Fibroblast of pulmonary artery (primary cell): Measurements from ENCODE around the gene CEP85L.

ENCODE experiments used
- DNase-seq: peaks from one replicate; pipeline ENCODE4 v3.0.0-alpha.2; 2010; ENCODE audit warnings: low read depth
- H3K4me3 ChIP-seq: replicated peaks from 2 replicates; pipeline ENCODE4 v1.5.1; 2011; ENCODE audit warnings: low read depth, mild to moderate bottlenecking, control low read depth, low read length, moderate library complexity
- CTCF ChIP-seq: IDR thresholded peaks from 2 replicates; pipeline ENCODE4 v1.5.1; 2011; ENCODE audit warnings: mild to moderate bottlenecking, control low read depth, low read length, inconsistent platforms; ENCODE audit errors: missing control alignments

The CEP85L gene

GRCh38 chr6:118674772-118675171, 23.4 kb upstream of the CEP85L start:
- no peak overlapping the region for H3K4me3 ChIP-seq
- no peak for DNase-seq
- no peak for TF ChIP-seq CTCF

- no peak for TF ChIP-seq CTCF
- H3K4me3 ChIP-seq, result no peak overlapping the region
- no peak for DNase-seq
Observed at GRCh38 chr6:118672678-118673077, 21.3 kb upstream of the CEP85L start.

- no peak for DNase-seq
- no peak overlapping the region for H3K4me3 ChIP-seq
- TF ChIP-seq CTCF, result no peak
Observed at GRCh38 chr6:118669561-118669960, 18.2 kb upstream of the CEP85L start.

GRCh38 chr6:118668761-118669385, 17.5 kb upstream of the CEP85L start:
- no peak for TF ChIP-seq CTCF
- H3K4me3 ChIP-seq, result no peak overlapping the region
- DNase-seq, result peak; percentile 64

GRCh38 chr6:118667988-118668387, 16.6 kb upstream of the CEP85L start:
- no peak for TF ChIP-seq CTCF
- DNase-seq, result peak; percentile 26
- H3K4me3 ChIP-seq, result no peak overlapping the region

- TF ChIP-seq CTCF, result no peak
- no peak overlapping the region for H3K4me3 ChIP-seq
- DNase-seq, result no peak
Observed at GRCh38 chr6:118665011-118665410, 13.6 kb upstream of the CEP85L start.

- TF ChIP-seq CTCF, result no peak
- H3K4me3 ChIP-seq, result no peak overlapping the region
- DNase-seq, result no peak
Observed at GRCh38 chr6:118663993-118664985, 12.9 kb upstream of the CEP85L start.
